GM12878 (cell line): Measurements from ENCODE around the gene FAM120B. TPM values are rescaled to one million over a fixed set of nuclear protein-coding genes. Genes with fewer than 3 reads are reported as not detected.

Source experiments
- ATAC-seq: fragments of 200-7000 bp; cut with Tn5 transposase; 3 replicates; pipeline ENCODE4 v1.9.1; 2020; ENCODE audit warnings: mild to moderate bottlenecking, moderate library complexity
- BruUV-seq: library from RNA; stranded (reverse); fragments of 400-500 nt; replicated peaks from 2 replicates; lab custom pipeline; 2021; lab: Mats Ljungman, UMichigan
- CTCF ChIA-PET: fragments of 300-600 bp; sonication (Branson Sonifier 250); formaldehyde crosslinking; extraction: SDS; loops from one replicate; lab custom pipeline; 2021; ENCODE audit warnings: inconsistent platforms; lab: Yijun Ruan, JAX
- POLR2A ChIA-PET: fragments of 350-600 bp; formaldehyde crosslinking; extraction: SDS; loops from one replicate; lab custom pipeline; 2021; ENCODE audit warnings: inconsistent platforms; lab: Charles Lee
- RAD21 ChIA-PET: fragments of 300-600 bp; sonication (Branson Sonifier 250); formaldehyde crosslinking; loops from one replicate; lab custom pipeline; 2023; ENCODE audit warnings: antibody characterized with exemption; ENCODE audit not compliant: unreplicated experiment; lab: Charles Lee
- SMC1A ChIA-PET: fragments of 300-600 bp; sonication (Branson Sonifier 250); formaldehyde crosslinking; loops from one replicate; lab custom pipeline; 2023; ENCODE audit not compliant: unreplicated experiment, uncharacterized antibody; lab: Charles Lee
- DNase-seq: peaks from one replicate; pipeline ENCODE4 v3.0.0-alpha.2; 2011; ENCODE audit warnings: low read depth, low spot score
- FAIRE-seq: peaks from 3 replicates; lab custom pipeline; 2011; peaks lifted over from hg19 to GRCh38; lab: Jason Lieb, UNC
- H2AFZ ChIP-seq: 2 replicates; pipeline ENCODE4 v1.6.0; 2011; ENCODE audit warnings: low read depth, low read length, control low read depth; ENCODE audit not compliant: control insufficient read depth
- H3K27ac ChIP-seq: 2 replicates; pipeline ENCODE4 v1.5.1; 2011; ENCODE audit warnings: control low read depth; ENCODE audit not compliant: control insufficient read depth, insufficient read depth
- H3K27me3 ChIP-seq, 2 experiments: replicated peaks in 1 of 2; 2 replicates each; pipeline versions ENCODE4 v1.6.0 to v1.6.1; 2011; ENCODE audit warnings: low read length in 1 of 2; ENCODE audit not compliant: control insufficient read depth in 2 of 2, insufficient read depth in 2 of 2
- H3K36me3 ChIP-seq, 2 experiments: 2 replicates each; pipeline ENCODE4 v1.5.1; 2011; ENCODE audit warnings: low read length in 1 of 2; ENCODE audit not compliant: control insufficient read depth in 2 of 2, insufficient read depth in 2 of 2
- H3K4me1 ChIP-seq: 2 replicates; pipeline ENCODE4 v1.6.1; 2011; ENCODE audit warnings: mild to moderate bottlenecking, low read length, moderate library complexity, mixed read lengths; ENCODE audit not compliant: control insufficient read depth, insufficient read depth
- H3K4me2 ChIP-seq: 2 replicates; pipeline ENCODE4 v1.6.0; 2011; ENCODE audit warnings: control low read depth; ENCODE audit not compliant: control insufficient read depth, insufficient read depth
- H3K4me3 ChIP-seq: fragments of 200-600 bp; sonication (generic); 2 replicates; pipeline ENCODE4 v1.5.1; 2016
- H3K79me2 ChIP-seq: 2 replicates; pipeline ENCODE4 v1.6.0; 2011; ENCODE audit warnings: low read length; ENCODE audit not compliant: control insufficient read depth, insufficient read depth
- H3K9ac ChIP-seq: 2 replicates; pipeline ENCODE4 v1.8.0; 2011; ENCODE audit warnings: low read length, control low read depth, mixed read lengths; ENCODE audit not compliant: control insufficient read depth, insufficient read depth
- H3K9me3 ChIP-seq: replicated peaks from 3 replicates; pipeline ENCODE4 v1.5.1; 2011; ENCODE audit warnings: mild to moderate bottlenecking, low read length; ENCODE audit not compliant: control insufficient read depth, insufficient read depth
- H4K20me1 ChIP-seq: 2 replicates; pipeline ENCODE4 v1.6.0; 2011; ENCODE audit not compliant: control insufficient read depth, insufficient read depth
- CREB1 ChIP-seq: IDR thresholded peaks from 2 replicates; pipeline ENCODE4 v1.6.1; 2012; ENCODE audit warnings: low read depth, mild to moderate bottlenecking, inconsistent platforms
- NR2C2 ChIP-seq: IDR thresholded peaks from 2 replicates; pipeline ENCODE4 v1.6.1; 2011; ENCODE audit warnings: borderline replicate concordance, low read depth; ENCODE audit not compliant: control insufficient read depth, insufficient read length
- PML ChIP-seq: IDR thresholded peaks from 2 replicates; pipeline ENCODE4 v1.6.1; 2012; ENCODE audit warnings: low read length, inconsistent platforms
- POU2F2 ChIP-seq: IDR thresholded peaks from 3 replicates; pipeline ENCODE4 v1.6.1; 2011; ENCODE audit warnings: low read depth, mild to moderate bottlenecking, low read length, borderline replicate concordance
- RELB ChIP-seq: fragments of 450-650 bp; IDR thresholded peaks from 2 replicates; pipeline ENCODE4 v1.6.1; 2017; ENCODE audit warnings: low read depth, mild to moderate bottlenecking, moderate library complexity
- SMC3 ChIP-seq: IDR thresholded peaks from 2 replicates; pipeline ENCODE4 v1.6.1; 2011; ENCODE audit warnings: low read length, improper control_type of control experiment, borderline replicate concordance
- SPI1 ChIP-seq: IDR thresholded peaks from 2 replicates; pipeline ENCODE4 v1.6.1; 2011; ENCODE audit warnings: low read depth, mild to moderate bottlenecking, low read length, moderate library complexity, borderline replicate concordance; ENCODE audit not compliant: insufficient read depth
- WGBS: methylation state at CpG from one replicate; pipeline ENCODE4 v1.1.6; 2016; ENCODE audit warnings: low lambda C conversion rate; ENCODE audit not compliant: insufficient replicate concordance, insufficient coverage; ENCODE audit errors: missing lambda C conversion rate; 5-methylcytosine and 5-hydroxymethylcytosine counted together
- in situ Hi-C: fragments of 300-500 bp; cut with MboI; formaldehyde crosslinking; loops from 9 replicates; pipeline ENCODE4 v1.14.3; 2018; ENCODE audit warnings: mixed read lengths
- intact Hi-C: fragments of 100-400 bp; cut with micrococcal nuclease; formaldehyde crosslinking; loops from one replicate; pipeline ENCODE4 v1.14.2; 2022; ENCODE audit not compliant: unreplicated experiment
- polyA plus RNA-seq, 11 experiments: library from polyadenylated mRNA; depleted of rRNA in 4 of 11; unstranded in 6 of 11; stranded (reverse) in 5 of 11; fragments of >200 nt; fragmentation: Nextera tagmentation in 4 of 11; fragmentation: Illumina TruSeq in 1 of 11; extraction: Ambion mirVana in 4 of 11; extraction: Trizol in 1 of 11; gene quantifications; 1 replicate in 1 of 11; 2 replicates in 10 of 11; pipeline versions ENCODE4 v1.2.1 to v1.2.3, GENCODE V29; 2011 to 2016; ENCODE audit warnings: inconsistent platforms in 2 of 11, missing spikeins in 2 of 11, low read depth in 1 of 11
- total RNA-seq, 4 experiments: library from RNA; depleted of rRNA in 3 of 4; stranded (reverse); fragments of >200 nt in 3 of 4; fragmentation: Illumina TruSeq in 1 of 4; extraction: Trizol in 1 of 4; gene quantifications; 2 replicates each; pipeline versions ENCODE4 v1.2.1 to v1.2.3, GENCODE V29; 2013 to 2021

FAM120B gene
- total and polyA plus RNA-seq, 10 of the 15 experiments (the other 5 are each of a cell fraction or from before 2014, with no cell fraction given) = 3.3 to 21.6 (median 15.3) TPM

GRCh38 chr6:170260686-170261085 is 45.9 kb upstream of the FAM120B start (continued):
- TF ChIP-seq POU2F2 (no peak), NR2C2 (no peak), SMC3 (no peak), CREB1 (no peak)
- TF ChIP-seq, all 136 proteins: peak for 0

- no peak for TF ChIP-seq RELB
- no peak for TF ChIP-seq PML
- TF ChIP-seq SPI1 = no peak
- Histone ChIP-seq H2AFZ (no peak overlapping the region), H3K36me3 (no peaks in the 10 kb centered on the region), H3K4me2 (no peak overlapping the region), H3K9ac (no peak overlapping the region), H3K9me3 (no peaks in the 10 kb centered on the region), H3K27me3 (no peaks in the 10 kb centered on the region), H3K27ac (no peak overlapping the region), H3K79me2 (no peaks in the 10 kb centered on the region), H3K4me3 (no peak overlapping the region), H3K4me1 (no peaks in the 10 kb centered on the region), H4K20me1 (no peaks in the 10 kb centered on the region)
- ChIA-PET POLR2A (no interaction called here), SMC1A (no interaction called here), RAD21 (no interaction called here), CTCF (no interaction called here)
- BruUV-seq = no TSS peak
- in situ Hi-C loops = no loop called here
- 45% methylated on average over 32 of the region's 32 CpGs for WGBS
- intact Hi-C loops = no loop called here
- DNase-seq (no peak), FAIRE-seq (no peak), ATAC-seq (no peak)
Measured at GRCh38 chr6:170261643-170262488, 44.7 kb upstream of the FAM120B start.
